H1 (cell line): Measurements from ENCODE around the gene CISD1. TPM values are rescaled to one million over a fixed set of nuclear protein-coding genes. Genes with fewer than 3 reads are reported as not detected.

ENCODE experiments used
- BRCA1 ChIP-seq: IDR thresholded peaks from 2 replicates; pipeline ENCODE4 v1.6.1; 2012; ENCODE audit warnings: low read depth, low read length, improper control_type of control experiment
- RAD21 ChIP-seq, 2 experiments: IDR thresholded peaks in 1 of 2; conservative IDR thresholded peaks in 1 of 2; 2 replicates each; pipeline ENCODE4 v1.6.1; 2011; ENCODE audit warnings: low read depth in 2 of 2, low read length in 2 of 2, improper control_type of control experiment in 1 of 2, inconsistent platforms in 1 of 2, mild to moderate bottlenecking in 1 of 2, moderate library complexity in 1 of 2
- SIRT6 ChIP-seq: IDR thresholded peaks from one replicate; pipeline ENCODE4 v1.7.1; 2012; ENCODE audit warnings: low read length, inconsistent platforms
- SP1 ChIP-seq: IDR thresholded peaks from 2 replicates; pipeline ENCODE4 v1.6.1; 2011; ENCODE audit warnings: low read depth, low read length
- TCF12 ChIP-seq: IDR thresholded peaks from 2 replicates; pipeline ENCODE4 v1.6.1; 2011; ENCODE audit warnings: low read depth, mild to moderate bottlenecking, low read length
- polyA plus RNA-seq, 7 experiments: library from polyadenylated mRNA; depleted of rRNA in 3 of 7; stranded (reverse) in 5 of 7; unstranded in 2 of 7; fragments of >200 nt in 5 of 7; fragments of 200-250 nt in 2 of 7; gene quantifications; 1 replicate in 5 of 7; 2 replicates in 1 of 7; 4 replicates in 1 of 7; pipeline versions ENCODE4 v1.2.1 to v1.2.3, GENCODE V29; 2011 to 2013; ENCODE audit warnings: missing spikeins in 2 of 7, mixed read lengths in 2 of 7
- total RNA-seq: library from RNA; stranded (reverse); fragmentation: NEBNext Ultra II Directional; extraction: Animal tissue kit (Norgen Biotek cat#: 25700); gene quantifications from 2 replicates; pipeline ENCODE4 v1.2.1, GENCODE V29; 2021

CISD1 gene
- total and polyA plus RNA-seq, 2 of the 8 experiments (the other 6 are each of a cell fraction or from before 2014, with no cell fraction given) = 22.6 to 43.2 TPM

DNA sequence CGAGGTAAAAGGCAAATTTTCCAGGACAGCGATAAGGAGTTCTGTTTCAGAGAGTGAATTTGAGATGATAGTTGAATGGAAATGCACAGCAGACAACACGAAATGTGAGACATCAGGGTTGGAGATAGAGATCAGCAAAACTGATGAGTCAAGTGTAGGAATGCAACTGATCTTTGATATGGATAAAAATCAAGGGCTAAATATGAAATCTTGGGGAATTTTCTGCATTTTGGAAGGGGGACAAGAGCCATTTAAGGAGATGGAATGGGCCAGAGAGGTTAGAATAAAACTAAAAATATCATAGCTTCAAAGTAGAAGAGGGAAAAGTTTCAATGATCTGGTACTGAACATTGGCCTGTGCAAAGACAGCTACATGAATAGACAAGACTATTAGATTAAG is 11.5 kb downstream of the CISD1 start (continued):
- TF ChIP-seq RAD21 (IDR thresholded peaks at IDR 0.05 in 1 of 2, conservative IDR thresholded peaks at IDR 0.05 in 1 of 2; ENCODE audit: low read depth in 2 of 2, low read length in 2 of 2) = no peak
- TF ChIP-seq TCF12 = no peak
- no peak for TF ChIP-seq SIRT6
- no peak for TF ChIP-seq SP1
- no peak for TF ChIP-seq BRCA1
